ENCODE data around the gene NUB1. TPM values are rescaled to one million over a fixed set of nuclear protein-coding genes. Genes with fewer than 3 reads are reported as not detected.

Gene NUB1
- polyA plus RNA-seq, 3 donors, result 32.0 to 39.2 (median 37.2) TPM

DNA sequence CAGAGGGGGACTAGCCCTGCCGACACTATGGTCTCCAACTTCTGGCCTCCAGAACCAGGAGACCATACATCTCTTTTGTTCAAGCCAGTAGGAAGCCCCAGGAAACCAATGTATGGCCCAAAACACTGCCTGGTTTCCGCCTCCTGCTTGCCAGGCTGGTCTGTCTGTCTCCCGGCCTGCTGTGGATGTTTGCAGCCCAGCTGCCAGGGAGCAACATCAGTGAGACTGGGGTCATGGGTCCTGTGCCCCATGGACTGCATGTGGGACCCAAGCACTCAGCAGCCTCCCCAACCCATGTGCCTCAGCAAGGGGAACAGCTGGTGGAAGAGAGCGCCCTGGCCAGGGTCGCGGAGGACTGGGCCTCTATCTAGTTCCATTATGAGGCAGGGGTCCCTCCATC, 33.4 kb upstream of the NUB1 start:
- 91% methylated on average over 3 of the region's 6 CpGs for WGBS (ENCODE audit: insufficient coverage)
- H3K27me3 Mint-ChIP-seq (ENCODE audit: low read depth in 3 of 3), result peaks cover 25 to 32% (median 30%) of the 10 kb centered on the region in 3 donors

DNA sequence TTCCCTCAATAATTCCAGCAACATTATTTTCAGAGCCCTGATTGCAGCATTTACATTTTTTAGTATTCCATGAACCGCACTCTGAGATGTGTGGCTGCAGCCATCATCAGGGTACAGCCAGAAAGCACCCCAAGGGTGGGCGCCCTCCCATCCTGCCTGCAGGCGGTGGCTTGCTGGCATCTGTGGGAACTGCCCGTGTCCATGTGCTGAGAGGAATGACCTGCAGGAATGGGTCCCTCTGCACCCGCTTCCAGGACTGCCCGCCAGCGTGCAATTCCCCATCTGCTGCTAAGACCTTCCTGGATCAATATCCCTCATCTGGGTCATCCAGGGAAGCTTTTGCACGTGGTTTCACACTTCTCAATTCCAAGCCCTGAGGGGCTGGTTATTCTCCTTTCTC, 32.8 kb upstream of the NUB1 start:
- H3K4me1 Mint-ChIP-seq, result peaks cover 4% of the 10 kb centered on the region
- Histone ChIP-seq H3K27ac (ENCODE audit: low read depth in 1 of 2, low read length in 2 of 2) (no peak overlapping the region), H3K27me3 (ENCODE audit: control insufficient read depth in 2 of 2, insufficient read depth in 2 of 2, low read length in 2 of 2) (peaks cover 10 to 32% of the 10 kb centered on the region in 2 donors), H4K20me1 (ENCODE audit: insufficient read depth, low read length) (no peaks in the 10 kb centered on the region), H2AFZ (ENCODE audit: insufficient read depth, low read depth, low read length, poor library complexity, severe bottlenecking) (no peak overlapping the region), H3K36me3 (replicated peaks in 1 of 2; ENCODE audit: control insufficient read depth in 1 of 2, insufficient read depth in 2 of 2, low read length in 2 of 2) (no peaks in the 10 kb centered on the region), H3K9ac (ENCODE audit: insufficient read depth, low read length, poor library complexity, severe bottlenecking) (no peak overlapping the region), H3K4me3 (replicated peaks in 1 of 3; ENCODE audit: low read depth in 2 of 3, low read length in 3 of 3) (no peak overlapping the region), H3K79me2 (ENCODE audit: insufficient read depth, low read length) (no peaks in the 10 kb centered on the region), H3K4me2 (replicated peaks; ENCODE audit: extremely low read depth, low read length, poor library complexity, severe bottlenecking) (no peak overlapping the region), H3K9me3 (replicated peaks in 1 of 2; ENCODE audit: control insufficient read depth in 1 of 2, insufficient read depth in 1 of 2, low read length in 2 of 2) (peaks cover 7 to 8% of the 10 kb centered on the region in 2 donors), H3K4me1 (ENCODE audit: control insufficient read depth in 1 of 2, insufficient read depth in 2 of 2, low read length in 2 of 2) (peaks cover under 1% of the 10 kb centered on the region in 2 donors)
- 84% methylated on average over 7 of the region's 8 CpGs for WGBS (ENCODE audit: insufficient coverage)
- peaks cover 0 to 3% of the 10 kb centered on the region in 2 donors for H3K36me3 Mint-ChIP-seq
- TF ChIP-seq, protein P1, sequence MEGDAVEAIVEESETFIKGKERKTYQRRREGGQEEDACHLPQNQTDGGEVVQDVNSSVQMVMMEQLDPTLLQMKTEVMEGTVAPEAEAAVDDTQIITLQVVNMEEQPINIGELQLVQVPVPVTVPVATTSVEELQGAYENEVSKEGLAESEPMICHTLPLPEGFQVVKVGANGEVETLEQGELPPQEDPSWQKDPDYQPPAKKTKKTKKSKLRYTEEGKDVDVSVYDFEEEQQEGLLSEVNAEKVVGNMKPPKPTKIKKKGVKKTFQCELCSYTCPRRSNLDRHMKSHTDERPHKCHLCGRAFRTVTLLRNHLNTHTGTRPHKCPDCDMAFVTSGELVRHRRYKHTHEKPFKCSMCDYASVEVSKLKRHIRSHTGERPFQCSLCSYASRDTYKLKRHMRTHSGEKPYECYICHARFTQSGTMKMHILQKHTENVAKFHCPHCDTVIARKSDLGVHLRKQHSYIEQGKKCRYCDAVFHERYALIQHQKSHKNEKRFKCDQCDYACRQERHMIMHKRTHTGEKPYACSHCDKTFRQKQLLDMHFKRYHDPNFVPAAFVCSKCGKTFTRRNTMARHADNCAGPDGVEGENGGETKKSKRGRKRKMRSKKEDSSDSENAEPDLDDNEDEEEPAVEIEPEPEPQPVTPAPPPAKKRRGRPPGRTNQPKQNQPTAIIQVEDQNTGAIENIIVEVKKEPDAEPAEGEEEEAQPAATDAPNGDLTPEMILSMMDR (IDR thresholded peaks at IDR 0.05), result no peak
- intact Hi-C loops (cut with micrococcal nuclease), result loop anchor here in 1 of 2 donors (10.0 kb wide), 1 partner anchor 144 kb away; the partner anchor contains the start of gene GBX1
- H3K9me3 Mint-ChIP-seq, result peaks cover 0 to 14% (median 6%) of the 10 kb centered on the region in 7 donors
- H3K27ac Mint-ChIP-seq, result no peak overlapping the region
- H3K27me3 Mint-ChIP-seq (ENCODE audit: low read depth in 3 of 3), result peaks cover 22 to 29% (median 26%) of the 10 kb centered on the region in 3 donors
- H3K4me3 Mint-ChIP-seq, result no peak overlapping the region
- DNase-seq, result no peak

More for the DNA sequence above, 33.4 kb upstream of the NUB1 start:
- Histone ChIP-seq H3K27me3 (ENCODE audit: control insufficient read depth in 2 of 2, insufficient read depth in 2 of 2, low read length in 2 of 2) (peaks cover 10 to 35% of the 10 kb centered on the region in 2 donors), H2AFZ (ENCODE audit: insufficient read depth, low read depth, low read length, poor library complexity, severe bottlenecking) (no peak overlapping the region), H3K79me2 (ENCODE audit: insufficient read depth, low read length) (no peaks in the 10 kb centered on the region), H3K4me3 (replicated peaks in 1 of 3; ENCODE audit: low read depth in 2 of 3, low read length in 3 of 3) (no peak overlapping the region), H3K9ac (ENCODE audit: insufficient read depth, low read length, poor library complexity, severe bottlenecking) (no peak overlapping the region), H3K4me2 (replicated peaks; ENCODE audit: extremely low read depth, low read length, poor library complexity, severe bottlenecking) (no peak overlapping the region), H3K9me3 (replicated peaks in 1 of 2; ENCODE audit: control insufficient read depth in 1 of 2, insufficient read depth in 1 of 2, low read length in 2 of 2) (peaks cover 7 to 8% of the 10 kb centered on the region in 2 donors), H3K36me3 (replicated peaks in 1 of 2; ENCODE audit: control insufficient read depth in 1 of 2, insufficient read depth in 2 of 2, low read length in 2 of 2) (no peaks in the 10 kb centered on the region), H3K27ac (ENCODE audit: low read depth in 1 of 2, low read length in 2 of 2) (no peak overlapping the region), H3K4me1 (ENCODE audit: control insufficient read depth in 1 of 2, insufficient read depth in 2 of 2, low read length in 2 of 2) (peaks cover 4 to 6% of the 10 kb centered on the region in 2 donors), H4K20me1 (ENCODE audit: insufficient read depth, low read length) (no peaks in the 10 kb centered on the region)
- Mint-ChIP-seq H3K4me3 (no peak overlapping the region), H3K4me1 (peaks cover 7% of the 10 kb centered on the region), H3K36me3 (peaks cover 0 to 3% of the 10 kb centered on the region in 2 donors), H3K27ac (no peak overlapping the region), H3K9me3 (peaks cover 0 to 14% (median 6%) of the 10 kb centered on the region in 7 donors)
- no peak for DNase-seq
- TF ChIP-seq, protein P1 (IDR thresholded peaks at IDR 0.05), result no peak
- intact Hi-C loops (cut with micrococcal nuclease), result loop anchor here in 1 of 2 donors (10.0 kb wide), 1 partner anchor 143 kb away; the partner anchor contains the start of gene GBX1

All from CD14-positive monocyte (primary cell).